Measurements from ENCODE around the gene KIF11.

The KIF11 gene

DNA sequence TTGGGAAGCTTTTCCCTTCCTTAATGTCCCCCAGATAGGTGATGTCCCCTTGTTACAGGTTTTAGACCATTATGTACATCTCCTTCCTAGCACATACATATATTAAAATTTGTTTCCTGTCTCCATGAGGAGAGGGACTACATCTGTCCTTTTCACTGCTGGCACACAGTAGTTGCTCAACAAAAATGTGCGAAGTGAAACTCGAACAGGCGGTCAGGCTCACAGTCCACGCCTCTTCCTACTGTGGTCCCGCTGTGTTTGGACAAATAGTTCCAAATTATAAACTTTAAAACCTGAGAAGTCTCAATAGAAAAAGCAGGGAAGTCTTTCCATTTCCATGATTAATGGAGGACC lies 95.6 kb downstream of the KIF11 start:
- Histone ChIP-seq H3K4me1 (ENCODE audit: low read length) (no peaks in the 10 kb centered on the region), H3K9ac (ENCODE audit: low read length) (no peak overlapping the region), H2AFZ (ENCODE audit: low read length) (peak overlapping the region; percentile 52; the same call in 1 of the 2 replicates), H3K27ac (ENCODE audit: low read length) (no peak overlapping the region), H3K79me2 (ENCODE audit: low read length) (no peaks in the 10 kb centered on the region), H3K4me2 (ENCODE audit: low read depth, low read length) (peak overlapping the region; percentile 45; the same call in 1 of the 2 replicates), H3K27me3 (replicated peaks; ENCODE audit: insufficient read depth, low read length) (peaks cover 39% of the 10 kb centered on the region), H3K4me3 (ENCODE audit: low read length) (no peak overlapping the region), H3K9me2 (replicated peaks; ENCODE audit: insufficient read depth, low read length) (no peaks in the 10 kb centered on the region), H3F3A (ENCODE audit: insufficient read depth, low read length) (no peaks in the 10 kb centered on the region), H3K9me3 (replicated peaks; ENCODE audit: insufficient read depth, low read length) (no peaks in the 10 kb centered on the region), H3K36me3 (replicated peaks; ENCODE audit: insufficient read depth, low read length) (no peaks in the 10 kb centered on the region), H4K20me1 (ENCODE audit: insufficient read depth, low read length) (no peaks in the 10 kb centered on the region)
- DNase-seq = no peak
- TF ChIP-seq, protein P1, sequence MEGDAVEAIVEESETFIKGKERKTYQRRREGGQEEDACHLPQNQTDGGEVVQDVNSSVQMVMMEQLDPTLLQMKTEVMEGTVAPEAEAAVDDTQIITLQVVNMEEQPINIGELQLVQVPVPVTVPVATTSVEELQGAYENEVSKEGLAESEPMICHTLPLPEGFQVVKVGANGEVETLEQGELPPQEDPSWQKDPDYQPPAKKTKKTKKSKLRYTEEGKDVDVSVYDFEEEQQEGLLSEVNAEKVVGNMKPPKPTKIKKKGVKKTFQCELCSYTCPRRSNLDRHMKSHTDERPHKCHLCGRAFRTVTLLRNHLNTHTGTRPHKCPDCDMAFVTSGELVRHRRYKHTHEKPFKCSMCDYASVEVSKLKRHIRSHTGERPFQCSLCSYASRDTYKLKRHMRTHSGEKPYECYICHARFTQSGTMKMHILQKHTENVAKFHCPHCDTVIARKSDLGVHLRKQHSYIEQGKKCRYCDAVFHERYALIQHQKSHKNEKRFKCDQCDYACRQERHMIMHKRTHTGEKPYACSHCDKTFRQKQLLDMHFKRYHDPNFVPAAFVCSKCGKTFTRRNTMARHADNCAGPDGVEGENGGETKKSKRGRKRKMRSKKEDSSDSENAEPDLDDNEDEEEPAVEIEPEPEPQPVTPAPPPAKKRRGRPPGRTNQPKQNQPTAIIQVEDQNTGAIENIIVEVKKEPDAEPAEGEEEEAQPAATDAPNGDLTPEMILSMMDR (IDR thresholded peaks at IDR 0.05; ENCODE audit: low read length) = no peak
- TF ChIP-seq EZH2 (optimal IDR thresholded peaks at IDR 0.05; ENCODE audit: low read depth, low read length) = no peak
- TF ChIP-seq EZH2phosphoT487 (IDR thresholded peaks at IDR 0.05; ENCODE audit: low read length) = no peak

DNA sequence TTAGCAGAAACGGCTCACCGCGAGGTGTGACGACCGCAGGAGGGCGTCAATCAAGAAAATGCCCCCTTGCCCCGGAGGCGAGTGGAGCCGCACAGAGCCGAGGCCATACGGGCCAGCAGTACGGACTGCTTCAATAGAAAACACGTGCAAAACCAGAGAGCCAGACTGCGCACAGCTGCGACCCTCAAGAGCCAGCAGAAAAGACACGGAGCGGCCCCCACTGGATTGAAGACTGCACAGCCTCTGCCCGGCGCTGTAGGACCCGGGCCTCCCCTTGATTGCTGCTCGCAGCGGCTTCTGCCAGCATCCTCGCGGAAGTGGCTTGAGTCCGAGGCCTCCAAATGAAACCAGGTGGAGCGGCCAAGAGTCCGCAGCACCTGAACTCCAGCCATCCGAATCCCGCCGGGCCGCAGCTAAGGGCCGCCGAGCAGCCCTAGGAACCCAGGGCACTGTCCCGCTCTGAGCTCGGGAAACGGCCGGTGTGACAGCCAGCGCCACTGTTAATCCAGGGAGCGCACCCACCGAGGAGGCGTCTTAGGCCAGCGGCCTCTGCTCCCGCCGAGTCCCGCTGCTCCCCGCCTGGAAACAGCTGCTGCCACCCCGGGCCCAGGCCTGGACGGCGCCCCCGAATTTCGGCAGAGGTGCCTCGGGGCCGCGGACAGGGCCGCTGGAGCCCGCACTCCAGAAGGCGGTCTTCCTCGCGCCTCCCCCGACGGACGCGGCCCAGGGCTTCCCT lies 96.2 kb downstream of the KIF11 start:
- peak overlapping the region; percentile 52; the same call in 1 of the 2 replicates for H2AFZ ChIP-seq (ENCODE audit: low read length)
- H3K79me2 ChIP-seq (ENCODE audit: low read length) = no peaks in the 10 kb centered on the region
- no peak for DNase-seq

DNA sequence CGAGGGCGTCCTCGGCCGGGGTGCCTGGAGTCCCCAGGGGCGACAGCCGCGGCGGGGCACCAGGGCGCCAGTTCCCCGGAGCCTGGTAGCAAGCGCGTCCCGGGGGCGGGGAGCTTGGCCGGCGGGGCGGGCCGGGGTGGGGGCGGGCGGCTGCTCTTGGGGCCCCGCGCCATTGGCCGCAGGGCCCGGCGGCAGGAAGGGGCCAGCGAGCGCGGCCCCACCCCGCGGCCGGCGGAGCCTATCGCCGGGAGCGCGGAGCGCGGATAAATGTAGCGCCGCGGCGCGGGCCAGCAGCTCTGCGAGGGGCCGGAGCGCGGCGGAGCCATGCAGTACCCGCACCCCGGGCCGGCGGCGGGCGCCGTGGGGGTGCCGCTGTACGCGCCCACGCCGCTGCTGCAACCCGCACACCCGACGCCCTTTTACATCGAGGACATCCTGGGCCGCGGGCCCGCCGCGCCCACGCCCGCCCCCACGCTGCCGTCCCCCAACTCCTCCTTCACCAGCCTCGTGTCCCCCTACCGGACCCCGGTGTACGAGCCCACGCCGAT lies 96.8 kb downstream of the KIF11 start, which contains the start of gene HHEX:
HHEX (plus strand) TSS at position 293 of the 548 bp plus-strand sequence; CDS start at position 325, 32 bp downstream.
- Histone ChIP-seq H3K27me3 (replicated peaks; ENCODE audit: insufficient read depth, low read length) (peaks cover 51% of the 10 kb centered on the region), H3K79me2 (ENCODE audit: low read length) (no peaks in the 10 kb centered on the region), H3K9ac (ENCODE audit: low read length) (no peak within 1 kb of the TSS), H3K9me3 (replicated peaks; ENCODE audit: insufficient read depth, low read length) (no peaks in the 10 kb centered on the region), H3K27ac (ENCODE audit: low read length) (no peak within 1 kb of the TSS), H3F3A (ENCODE audit: insufficient read depth, low read length) (no peaks in the 10 kb centered on the region), H3K4me1 (ENCODE audit: low read length) (no peaks in the 10 kb centered on the region), H4K20me1 (ENCODE audit: insufficient read depth, low read length) (no peaks in the 10 kb centered on the region), H3K4me2 (ENCODE audit: low read depth, low read length) (peak within 1 kb of the TSS; percentile 66), H3K36me3 (replicated peaks; ENCODE audit: insufficient read depth, low read length) (no peaks in the 10 kb centered on the region), H2AFZ (ENCODE audit: low read length) (peak within 1 kb of the TSS; percentile 57), H3K4me3 (ENCODE audit: low read length) (peak within 1 kb of the TSS; percentile 59), H3K9me2 (replicated peaks; ENCODE audit: insufficient read depth, low read length) (no peaks in the 10 kb centered on the region)
- peak; percentile 62 for DNase-seq
- TF ChIP-seq EZH2phosphoT487 (IDR thresholded peaks at IDR 0.05; ENCODE audit: low read length) = no peak

More for the DNA sequence above, 96.2 kb downstream of the KIF11 start:
- H3K4me2 ChIP-seq (ENCODE audit: low read depth, low read length) = peak overlapping the region; percentile 45
- H3K27me3 ChIP-seq (replicated peaks; ENCODE audit: insufficient read depth, low read length) = peaks cover 45% of the 10 kb centered on the region
- H3K36me3 ChIP-seq (replicated peaks; ENCODE audit: insufficient read depth, low read length) = no peaks in the 10 kb centered on the region
- H3F3A ChIP-seq (ENCODE audit: insufficient read depth, low read length) = no peaks in the 10 kb centered on the region
- H3K9me2 ChIP-seq (replicated peaks; ENCODE audit: insufficient read depth, low read length) = no peaks in the 10 kb centered on the region
- H3K4me1 ChIP-seq (ENCODE audit: low read length) = no peaks in the 10 kb centered on the region
- H3K27ac ChIP-seq (ENCODE audit: low read length) = no peak overlapping the region
- peak overlapping the region; percentile 56 for H3K4me3 ChIP-seq (ENCODE audit: low read length)
- no peaks in the 10 kb centered on the region for H4K20me1 ChIP-seq (ENCODE audit: insufficient read depth, low read length)
- no peak overlapping the region for H3K9ac ChIP-seq (ENCODE audit: low read length)
- no peaks in the 10 kb centered on the region for H3K9me3 ChIP-seq (replicated peaks; ENCODE audit: insufficient read depth, low read length)
- no peak for TF ChIP-seq EZH2 (optimal IDR thresholded peaks at IDR 0.05; ENCODE audit: low read depth, low read length)
- TF ChIP-seq, protein P1 (IDR thresholded peaks at IDR 0.05; ENCODE audit: low read length) = no peak
- TF ChIP-seq EZH2phosphoT487 (IDR thresholded peaks at IDR 0.05; ENCODE audit: low read length) = no peak
